Mesendoderm (in vitro differentiated cells): ENCODE data around the gene FOXD3.

ENCODE experiments used
- DNase-seq: peaks from one replicate; pipeline ENCODE4 v3.0.0; 2013
- H2AK5ac ChIP-seq: 2 replicates; pipeline ENCODE4 v1.6.1; 2013; ENCODE audit warnings: low read length, inconsistent platforms
- H2BK120ac ChIP-seq: 2 replicates; pipeline ENCODE4 v1.6.1; 2013; ENCODE audit warnings: low read depth, mild to moderate bottlenecking, low read length, moderate library complexity, mixed read lengths
- H2BK15ac ChIP-seq: replicated peaks from 2 replicates; pipeline ENCODE4 v1.6.1; 2013; ENCODE audit warnings: low read depth, mild to moderate bottlenecking, moderate library complexity
- H2BK5ac ChIP-seq: 2 replicates; pipeline ENCODE4 v1.6.1; 2013; ENCODE audit warnings: low read length, inconsistent platforms
- H3K18ac ChIP-seq: 2 replicates; pipeline ENCODE4 v1.6.1; 2013; ENCODE audit warnings: mild to moderate bottlenecking, low read length, mixed read lengths
- H3K23ac ChIP-seq: one replicate; pipeline ENCODE4 v1.6.1; 2013; ENCODE audit warnings: low read length
- H3K27ac ChIP-seq: 2 replicates; pipeline ENCODE4 v1.5.1; 2013; ENCODE audit warnings: low read depth, mild to moderate bottlenecking, inconsistent platforms, low read length, moderate library complexity
- H3K27me3 ChIP-seq: 2 replicates; pipeline ENCODE4 v1.6.1; 2013; ENCODE audit warnings: low read length, control low read depth, mild to moderate bottlenecking, inconsistent platforms; ENCODE audit not compliant: insufficient read depth, poor library complexity
- H3K36me3 ChIP-seq: 2 replicates; pipeline ENCODE4 v1.6.1; 2013; ENCODE audit warnings: low read length, inconsistent platforms; ENCODE audit not compliant: control insufficient read depth, insufficient read depth
- H3K4ac ChIP-seq: one replicate; pipeline ENCODE4 v1.6.1; 2013; ENCODE audit warnings: low read depth, mild to moderate bottlenecking, low read length, moderate library complexity
- H3K4me1 ChIP-seq: 2 replicates; pipeline ENCODE4 v1.6.1; 2013; ENCODE audit warnings: low read depth, low read length, inconsistent platforms; ENCODE audit not compliant: control insufficient read depth
- H3K4me2 ChIP-seq: 2 replicates; pipeline ENCODE4 v1.6.1; 2013; ENCODE audit warnings: low read length
- H3K4me3 ChIP-seq: 2 replicates; pipeline ENCODE4 v1.5.1; 2013; ENCODE audit warnings: mild to moderate bottlenecking, low read length
- H3K56ac ChIP-seq: one replicate; pipeline ENCODE4 v1.6.1; 2013; ENCODE audit warnings: low read length
- H3K79me1 ChIP-seq: 2 replicates; pipeline ENCODE4 v1.6.1; 2013; ENCODE audit warnings: low read length, inconsistent platforms
- H3K79me2 ChIP-seq: 2 replicates; pipeline ENCODE4 v1.6.1; 2013; ENCODE audit warnings: mild to moderate bottlenecking, low read length; ENCODE audit not compliant: control insufficient read depth, insufficient read depth
- H3K9ac ChIP-seq: 2 replicates; pipeline ENCODE4 v1.6.1; 2013; ENCODE audit warnings: low read length, inconsistent platforms
- H4K5ac ChIP-seq: one replicate; pipeline ENCODE4 v1.6.1; 2013; ENCODE audit warnings: low read length
- H4K8ac ChIP-seq: one replicate; pipeline ENCODE4 v1.6.1; 2013; ENCODE audit warnings: low read depth, mild to moderate bottlenecking, control low read depth, low read length, moderate library complexity
- WGBS: extraction: QIAGEN DNeasy Blood & Tissue Kit; methylation state at CpG from one replicate; pipeline ENCODE4 v1.1.7; 2013; ENCODE audit warnings: low lambda C conversion rate, missing lambda C conversion rate; ENCODE audit not compliant: insufficient coverage; ENCODE audit errors: extremely low coverage; 5-methylcytosine and 5-hydroxymethylcytosine counted together

The FOXD3 gene

GRCh38 chr1:63318201-63318979 is 4.0 kb upstream of the FOXD3 start:
- no peak overlapping the region for H4K5ac ChIP-seq
- H2BK5ac ChIP-seq: no peak overlapping the region
- H4K8ac ChIP-seq: no peak overlapping the region
- no peak overlapping the region for H3K4ac ChIP-seq
- H3K79me2 ChIP-seq: no peaks in the 10 kb centered on the region
- peaks cover 43% of the 10 kb centered on the region for H3K27me3 ChIP-seq
- no peak overlapping the region for H3K18ac ChIP-seq
- DNase-seq: no peak
- H3K4me3 ChIP-seq: no peak overlapping the region
- H3K4me1 ChIP-seq: peaks cover 2% of the 10 kb centered on the region
- no peak overlapping the region for H3K56ac ChIP-seq
- H3K79me1 ChIP-seq: no peaks in the 10 kb centered on the region
- no peak overlapping the region for H3K23ac ChIP-seq
- H2BK15ac ChIP-seq: no peak overlapping the region
- no peak overlapping the region for H3K9ac ChIP-seq
- no peaks in the 10 kb centered on the region for H3K36me3 ChIP-seq
- WGBS: no CpG with 5 or more reads among the region's 28 CpGs
- no peak overlapping the region for H3K27ac ChIP-seq
- no peak overlapping the region for H2AK5ac ChIP-seq
- no peak overlapping the region for H2BK120ac ChIP-seq
- no peak overlapping the region for H3K4me2 ChIP-seq

- Histone ChIP-seq H3K79me2 (no peaks in the 10 kb centered on the region), H2BK120ac (no peak overlapping the region), H2AK5ac (no peak overlapping the region), H3K56ac (peak overlapping the region; percentile 52), H4K8ac (no peak overlapping the region), H3K4me2 (peak overlapping the region; percentile 19), H3K9ac (no peak overlapping the region), H3K79me1 (no peaks in the 10 kb centered on the region), H2BK15ac (no peak overlapping the region), H3K23ac (no peak overlapping the region), H3K27me3 (peaks cover 52% of the 10 kb centered on the region), H3K27ac (no peak overlapping the region), H3K4ac (no peak overlapping the region), H3K36me3 (no peaks in the 10 kb centered on the region), H2BK5ac (no peak overlapping the region), H4K5ac (no peak overlapping the region), H3K18ac (no peak overlapping the region), H3K4me3 (no peak overlapping the region), H3K4me1 (peaks cover 2% of the 10 kb centered on the region)
- peak; percentile 60 for DNase-seq
- WGBS: 100% methylated on average over 2 of the region's 60 CpGs
These were observed 3.0 kb upstream of the FOXD3 start for GRCh38 chr1:63319046-63320021.

DNA sequence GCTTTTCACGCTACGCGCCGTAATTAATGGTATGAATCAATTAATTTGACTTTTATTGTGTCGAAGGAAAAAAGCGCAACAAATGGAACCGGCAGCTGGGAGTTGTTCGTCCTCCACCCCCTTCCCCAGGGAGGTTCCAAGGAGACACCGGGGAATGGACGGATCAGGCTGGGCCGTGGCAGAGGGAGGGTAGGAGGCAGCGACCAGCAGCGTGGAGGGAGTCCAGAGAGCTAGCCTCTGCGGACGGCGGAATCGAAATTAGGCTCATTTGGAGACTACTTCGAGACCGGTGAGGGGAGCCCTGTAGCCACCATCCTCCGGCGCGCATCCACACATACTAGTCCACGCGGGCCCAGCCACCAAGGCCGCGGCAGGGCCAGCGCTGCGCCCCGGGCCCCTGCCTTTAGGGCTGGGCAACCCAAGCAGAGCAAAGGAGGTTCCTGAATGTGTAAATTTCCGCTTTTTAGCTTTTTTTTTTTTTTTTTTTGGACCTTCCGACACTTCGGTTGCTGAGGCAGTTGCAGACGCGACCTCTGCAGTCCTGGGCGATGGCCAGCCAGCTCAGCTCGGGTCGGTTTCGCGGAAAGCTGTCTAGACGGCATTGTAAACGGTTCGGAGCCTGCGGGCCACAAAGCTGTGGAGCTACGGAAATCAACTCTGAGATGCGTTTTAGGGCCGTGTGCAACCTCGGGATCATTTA is 2.2 kb upstream of the FOXD3 start:
- Histone ChIP-seq H3K27ac (no peak overlapping the region), H2BK5ac (no peak overlapping the region), H3K23ac (no peak overlapping the region), H2BK15ac (no peak overlapping the region), H3K56ac (no peak overlapping the region), H3K79me1 (no peaks in the 10 kb centered on the region), H4K5ac (no peak overlapping the region), H2AK5ac (no peak overlapping the region), H3K18ac (no peak overlapping the region), H3K9ac (no peak overlapping the region), H3K36me3 (no peaks in the 10 kb centered on the region), H3K79me2 (no peaks in the 10 kb centered on the region), H3K4ac (no peak overlapping the region), H2BK120ac (no peak overlapping the region), H3K4me3 (no peak overlapping the region), H4K8ac (no peak overlapping the region), H3K4me2 (peak overlapping the region; percentile 19), H3K27me3 (peaks cover 55% of the 10 kb centered on the region), H3K4me1 (peaks cover 2% of the 10 kb centered on the region)
- no CpG with 5 or more reads among the region's 47 CpGs for WGBS
- DNase-seq: peak; percentile 74

- Histone ChIP-seq H2BK5ac (no peak overlapping the region), H4K8ac (no peak overlapping the region), H3K9ac (no peak overlapping the region), H3K56ac (peak overlapping the region; percentile 10), H3K18ac (no peak overlapping the region), H2BK120ac (no peak overlapping the region), H3K27ac (no peak overlapping the region), H3K4ac (no peak overlapping the region), H2BK15ac (no peak overlapping the region), H2AK5ac (no peak overlapping the region), H4K5ac (no peak overlapping the region), H3K79me2 (no peaks in the 10 kb centered on the region), H3K4me3 (no peak overlapping the region), H3K79me1 (no peaks in the 10 kb centered on the region), H3K4me1 (peaks cover 2% of the 10 kb centered on the region), H3K23ac (no peak overlapping the region), H3K4me2 (no peak overlapping the region), H3K36me3 (no peaks in the 10 kb centered on the region), H3K27me3 (peaks cover 55% of the 10 kb centered on the region)
- WGBS: no CpG with 5 or more reads among the region's 39 CpGs
- DNase-seq: peak; percentile 54
These were observed 1.1 kb upstream of the FOXD3 start for GRCh38 chr1:63321066-63321784.

DNA sequence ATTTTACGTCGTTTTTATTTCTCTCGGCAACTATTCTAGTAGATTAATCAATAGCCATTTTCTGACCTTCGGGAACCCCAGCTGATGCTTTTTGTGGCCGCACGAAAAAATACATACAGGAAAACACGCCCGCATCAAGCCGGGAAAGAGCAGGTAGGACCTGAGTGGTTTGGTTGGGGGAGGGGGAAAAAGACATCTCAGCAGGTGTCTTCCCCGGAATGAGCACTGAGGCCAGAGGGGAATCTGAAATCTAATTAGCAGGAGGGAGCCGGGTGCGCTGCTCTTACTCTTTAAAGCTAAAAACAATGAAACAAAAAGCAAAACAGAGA is 618 bp upstream of the FOXD3 start:
- no CpG with 5 or more reads among the region's 12 CpGs for WGBS
- H3K4me2 ChIP-seq: peak overlapping the region; percentile 55
- peaks cover 2% of the 10 kb centered on the region for H3K4me1 ChIP-seq
- H2AK5ac ChIP-seq: no peak overlapping the region
- H3K9ac ChIP-seq: no peak overlapping the region
- H4K8ac ChIP-seq: no peak overlapping the region
- H2BK120ac ChIP-seq: no peak overlapping the region
- H3K18ac ChIP-seq: no peak overlapping the region
- no peak overlapping the region for H3K27ac ChIP-seq
- H3K27me3 ChIP-seq: peaks cover 58% of the 10 kb centered on the region
- no peaks in the 10 kb centered on the region for H3K79me2 ChIP-seq
- DNase-seq: peak; percentile 69
- H3K36me3 ChIP-seq: no peaks in the 10 kb centered on the region
- H3K23ac ChIP-seq: no peak overlapping the region
- no peak overlapping the region for H2BK15ac ChIP-seq
- no peak overlapping the region for H4K5ac ChIP-seq
- H3K4me3 ChIP-seq: no peak overlapping the region
- no peak overlapping the region for H2BK5ac ChIP-seq
- H3K56ac ChIP-seq: no peak overlapping the region
- no peaks in the 10 kb centered on the region for H3K79me1 ChIP-seq
- no peak overlapping the region for H3K4ac ChIP-seq
